ENCODE results near the gene FFAR2.

DNA sequence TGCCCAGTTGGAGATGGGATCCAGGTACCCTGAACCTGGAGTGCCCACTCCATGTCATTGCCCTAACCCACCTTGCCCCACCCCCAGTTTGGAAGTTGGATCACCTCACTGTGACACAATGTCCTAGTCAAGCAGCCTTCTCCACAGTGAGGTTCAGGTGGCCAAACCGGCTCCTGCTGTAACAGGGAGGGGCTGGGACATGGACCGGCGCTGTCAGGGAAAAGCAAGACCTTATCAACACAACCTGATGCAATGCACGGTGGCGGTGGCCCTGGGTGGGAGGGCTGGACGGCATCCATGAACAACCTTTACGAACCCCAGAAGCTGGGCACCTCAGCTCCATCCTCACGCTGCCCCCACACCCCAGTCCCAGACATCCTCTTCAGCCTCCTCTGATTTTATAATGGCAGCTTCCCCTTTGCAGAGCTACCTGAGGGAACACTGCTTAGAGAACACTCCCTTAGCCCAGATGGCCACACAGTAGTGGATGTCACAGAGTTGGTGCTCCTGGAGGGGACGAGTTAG is 43.8 kb downstream of the FFAR2 start:
- TF ChIP-seq, protein P1, sequence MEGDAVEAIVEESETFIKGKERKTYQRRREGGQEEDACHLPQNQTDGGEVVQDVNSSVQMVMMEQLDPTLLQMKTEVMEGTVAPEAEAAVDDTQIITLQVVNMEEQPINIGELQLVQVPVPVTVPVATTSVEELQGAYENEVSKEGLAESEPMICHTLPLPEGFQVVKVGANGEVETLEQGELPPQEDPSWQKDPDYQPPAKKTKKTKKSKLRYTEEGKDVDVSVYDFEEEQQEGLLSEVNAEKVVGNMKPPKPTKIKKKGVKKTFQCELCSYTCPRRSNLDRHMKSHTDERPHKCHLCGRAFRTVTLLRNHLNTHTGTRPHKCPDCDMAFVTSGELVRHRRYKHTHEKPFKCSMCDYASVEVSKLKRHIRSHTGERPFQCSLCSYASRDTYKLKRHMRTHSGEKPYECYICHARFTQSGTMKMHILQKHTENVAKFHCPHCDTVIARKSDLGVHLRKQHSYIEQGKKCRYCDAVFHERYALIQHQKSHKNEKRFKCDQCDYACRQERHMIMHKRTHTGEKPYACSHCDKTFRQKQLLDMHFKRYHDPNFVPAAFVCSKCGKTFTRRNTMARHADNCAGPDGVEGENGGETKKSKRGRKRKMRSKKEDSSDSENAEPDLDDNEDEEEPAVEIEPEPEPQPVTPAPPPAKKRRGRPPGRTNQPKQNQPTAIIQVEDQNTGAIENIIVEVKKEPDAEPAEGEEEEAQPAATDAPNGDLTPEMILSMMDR (IDR thresholded peaks at IDR 0.05), result no peak
- no peak for TF ChIP-seq EP300 (IDR thresholded peaks at IDR 0.05)
- no peak for TF ChIP-seq POLR2A (IDR thresholded peaks at IDR 0.05)
